Heart left ventricle (tissue), 16 donors: ENCODE data around the gene LCP1. TPM values are rescaled to one million over a fixed set of nuclear protein-coding genes. Genes with fewer than 3 reads are reported as not detected.

Experiments
- ATAC-seq, 4 donors: fragments of 200-7000 bp; cut with Tn5 transposase; one replicate each; pipeline ENCODE4 v1.9.1; 2020 to 2022; ENCODE audit warnings: moderate library complexity in 4 of 4, mild to moderate bottlenecking in 3 of 4, moderate number of reproducible peaks in 1 of 4
- DNase-seq, 5 donors: peaks; one replicate each; pipeline ENCODE4 v3.0.0-alpha.2; 2020
- H3K27ac ChIP-seq, 12 donors: fragments of 200-600 bp; sonication (generic) in 4 of 12; one replicate each; pipeline versions ENCODE4 v1.5.0 to v1.8.0; 2016 to 2022; ENCODE audit warnings: mild to moderate bottlenecking in 2 of 12
- H3K27me3 ChIP-seq, 9 donors: fragments of 200-600 bp; sonication (generic) in 2 of 9; one replicate each; pipeline versions ENCODE4 v1.5.1 to v1.8.0; 2016 to 2022; ENCODE audit warnings: mild to moderate bottlenecking in 3 of 9
- H3K36me3 ChIP-seq, 9 donors: fragments of 200-600 bp; sonication (generic) in 2 of 9; one replicate each; pipeline versions ENCODE4 v1.5.0 to v1.8.0; 2018 to 2022; ENCODE audit warnings: mild to moderate bottlenecking in 2 of 9
- H3K4me1 ChIP-seq, 12 donors: fragments of 200-600 bp; sonication (generic) in 4 of 12; one replicate each; pipeline versions ENCODE4 v1.5.0 to v1.8.0; 2016 to 2022; ENCODE audit warnings: mild to moderate bottlenecking in 3 of 12
- H3K4me3 ChIP-seq, 12 donors: fragments of 200-600 bp; sonication (generic) in 4 of 12; one replicate each; pipeline versions ENCODE4 v1.5.0 to v1.8.0; 2017 to 2022; ENCODE audit warnings: mild to moderate bottlenecking in 9 of 12, moderate library complexity in 4 of 12
- H3K9me3 ChIP-seq, 12 donors: fragments of 200-600 bp; sonication (generic) in 4 of 12; one replicate each; pipeline versions ENCODE4 v1.5.0 to v1.8.0; 2016 to 2022; ENCODE audit warnings: mild to moderate bottlenecking in 1 of 12
- CTCF ChIP-seq, 12 donors: fragments of 200-600 bp; sonication (generic) in 4 of 12; IDR thresholded peaks; one replicate each; pipeline versions ENCODE4 v1.5.0 to v1.8.0; 2018 to 2022; ENCODE audit warnings: antibody characterized with exemption in 12 of 12, mild to moderate bottlenecking in 5 of 12
- POLR2A ChIP-seq, 2 donors: fragments of 450-650 bp; IDR thresholded peaks; one replicate each; pipeline ENCODE4 v1.6.1; 2017; ENCODE audit warnings: antibody characterized with exemption in 2 of 2, mild to moderate bottlenecking in 2 of 2, moderate library complexity in 2 of 2
- WGBS, 4 donors: extraction: QIAGEN DNeasy Blood & Tissue Kit in 2 of 4; methylation state at CpG; one replicate each; pipeline versions ENCODE4 v1.1.5 to v1.1.7; 2013 to 2018; 5-methylcytosine and 5-hydroxymethylcytosine counted together
- intact Hi-C, 10 donors: fragments of 100-400 bp; cut with DNase I; formaldehyde crosslinking; loops; one replicate each; pipeline versions ENCODE4 v1.11.1 to v1.14.2; 2022
- polyA plus RNA-seq, 2 donors: library from polyadenylated mRNA; stranded (reverse); fragments of 200-250 nt; gene quantifications; one replicate each; pipeline ENCODE4 v1.2.3, GENCODE V29; 2013
- total RNA-seq, 9 donors: library from RNA; depleted of rRNA in 2 of 9; stranded (reverse); fragments of >200 nt in 2 of 9; fragmentation: NEBNext Ultra II Directional in 3 of 9; extraction: Animal tissue kit (Norgen Biotek cat#: 25700) in 3 of 9; gene quantifications; one replicate each; pipeline versions ENCODE4 v1.1.0 to v1.2.4, GENCODE V29; 2016 to 2023
- donor health status: ischemic (EF 13 %, LVEDD 7.1; RV severe dilation, severe dysfunction).
- donor health status: healthy with polysubstance abuse.
- donor health status: DM: no; HTN: yes; CAD: no.
- donor health status: DM: no; HTN: no; CAD: no.
- donor health status: ischemic (EF 25% LVEDD 6.9; RV normal size, moderate dysfunction).
- donor health status: ischemic (EF 25% LVEDD 5.7; RV mildly dilated, moderate dysfunction).
- donor health status: healthy.
- donor health status: DM: yes; HTN: yes; CAD: no.
- donor health status: ischemic (EF 35%, LVEDD 5.7; RV mildly dilated, moderate dysfunction).
- donor health status: nonischemic (EF 11% LVEDD 7.7; RV severe dilation, severe dysfunction).
- donor health status: DM: yes; HTN: yes; CAD: no.
- donor health status: PGD.
- donor health status: ischemic (EF 29% LVEDD 5.4; RV normal size, mild dysfunction).
- donor health status: nonischemic (EF 23%, LVEDD 6.1; RV moderate dilation, normal function).

Gene LCP1
- total and polyA plus RNA-seq, 11 donors = 1.9 to 230 (median 10.9) TPM

- Histone ChIP-seq H3K4me3 (no peak overlapping the region), H3K27ac (no peak overlapping the region), H3K4me1 (no peaks in the 10 kb centered on the region), H3K36me3 (peaks cover 0 to 98% (median 0%) of the 10 kb centered on the region in 9 donors), H3K27me3 (peaks cover 0 to 17% (median 0%) of the 10 kb centered on the region in 9 donors), H3K9me3 (no peaks in the 10 kb centered on the region)
- DNase-seq (no peak), ATAC-seq (no peak)
- intact Hi-C loops = no loop called here
- WGBS, 4 donors = 71 to 88% (median 81%) methylated on average over 4 of the region's 4 CpGs
- TF ChIP-seq POLR2A (IDR thresholded peaks at IDR 0.05) = no peak
- no peak for TF ChIP-seq CTCF (IDR thresholded peaks at IDR 0.05)
Observed at GRCh38 chr13:46136688-46137087, 45.3 kb downstream of the LCP1 start.

- 57 to 66% (median 62%) methylated on average over 4 of the region's 4 CpGs for WGBS, 4 donors
- TF ChIP-seq CTCF (IDR thresholded peaks at IDR 0.05) = no peak
- TF ChIP-seq POLR2A (IDR thresholded peaks at IDR 0.05) = no peak
- Histone ChIP-seq H3K36me3 (peaks cover 0 to 98% (median 0%) of the 10 kb centered on the region in 9 donors), H3K9me3 (no peaks in the 10 kb centered on the region), H3K27me3 (peaks cover 0 to 32% (median 0%) of the 10 kb centered on the region in 9 donors), H3K4me3 (no peak overlapping the region), H3K4me1 (no peaks in the 10 kb centered on the region), H3K27ac (no peak overlapping the region)
- ATAC-seq = no peak
- DNase-seq = no peak
- intact Hi-C loops = no loop called here
Observed at GRCh38 chr13:46134961-46135522, 46.9 kb downstream of the LCP1 start.

- H3K27me3 ChIP-seq = peaks cover 0 to 38% (median 0%) of the 10 kb centered on the region in 9 donors
- WGBS, 4 donors = 84 to 93% (median 90%) methylated on average over 2 of the region's 2 CpGs
- no peak for DNase-seq
- no peaks in the 10 kb centered on the region for H3K4me1 ChIP-seq
- intact Hi-C loops = no loop called here
- H3K4me3 ChIP-seq = no peak overlapping the region
- H3K9me3 ChIP-seq = no peaks in the 10 kb centered on the region
- no peak overlapping the region for H3K27ac ChIP-seq
- H3K36me3 ChIP-seq = peaks cover 0 to 98% (median 0%) of the 10 kb centered on the region in 9 donors
- no peak for ATAC-seq
- TF ChIP-seq POLR2A (IDR thresholded peaks at IDR 0.05) = no peak
- TF ChIP-seq CTCF (IDR thresholded peaks at IDR 0.05) = no peak
Observed at GRCh38 chr13:46134494-46134893, 47.5 kb downstream of the LCP1 start.

GRCh38 chr13:46132109-46132508, 49.9 kb downstream of the LCP1 start:
- Histone ChIP-seq H3K4me1 (no peaks in the 10 kb centered on the region), H3K4me3 (no peak overlapping the region), H3K9me3 (no peaks in the 10 kb centered on the region), H3K27me3 (peaks cover 0 to 49% (median 0%) of the 10 kb centered on the region in 9 donors), H3K36me3 (peaks cover 0 to 97% (median 0%) of the 10 kb centered on the region in 9 donors), H3K27ac (no peak overlapping the region)
- no peak for ATAC-seq
- intact Hi-C loops = no loop called here
- DNase-seq = no peak
- TF ChIP-seq CTCF (IDR thresholded peaks at IDR 0.05) = no peak
- TF ChIP-seq POLR2A (IDR thresholded peaks at IDR 0.05) = no peak
- WGBS, 4 donors = 79 to 88% (median 85%) methylated on average over 3 of the region's 3 CpGs
